Testis (tissue), 3 donors: ENCODE data around the gene ISLR2. TPM values are rescaled to one million over a fixed set of nuclear protein-coding genes. Genes with fewer than 3 reads are reported as not detected.
"Not testable (repeated sequence)": the region's sequence is repeated elsewhere in the genome, so short reads cannot be mapped to it uniquely, and the experiment has no call there.

Experiments used
- DNase-seq: peaks from one replicate; pipeline ENCODE4 v3.0.0-alpha.2; 2019
- H3K27ac ChIP-seq, 2 donors: fragments of 200-600 bp; sonication (generic); one replicate each; pipeline ENCODE4 v1.5.1; 2019
- H3K27me3 ChIP-seq: fragments of 200-600 bp; sonication (generic); one replicate; pipeline ENCODE4 v1.5.1; 2019
- H3K36me3 ChIP-seq: fragments of 200-600 bp; sonication (generic); one replicate; pipeline ENCODE4 v1.5.1; 2017; ENCODE audit warnings: low read depth; ENCODE audit errors: missing control alignments
- H3K4me1 ChIP-seq: fragments of 200-600 bp; sonication (generic); one replicate; pipeline ENCODE4 v1.5.1; 2019
- H3K4me3 ChIP-seq, 2 donors: fragments of 200-600 bp; sonication (generic); one replicate each; pipeline ENCODE4 v1.5.1; 2017 to 2019
- H3K9me3 ChIP-seq: fragments of 200-600 bp; sonication (generic); one replicate; pipeline ENCODE4 v1.5.1; 2017
- POLR2A ChIP-seq: fragments of 450-650 bp; IDR thresholded peaks from one replicate; pipeline ENCODE4 v1.6.1; 2017; ENCODE audit warnings: antibody characterized with exemption, mild to moderate bottlenecking, moderate library complexity
- WGBS, 2 donors: methylation state at CpG; one replicate each; pipeline ENCODE4 v1.1.5; 2018; 5-methylcytosine and 5-hydroxymethylcytosine counted together
- intact Hi-C: fragments of 100-400 bp; cut with DNase I; formaldehyde crosslinking; loops from one replicate; pipeline ENCODE4 v1.15.1; 2023; ENCODE audit warnings: low total_unique reads
- polyA plus RNA-seq: library from polyadenylated mRNA; stranded (reverse); fragments of 350-450 nt; fragmentation: Illumina TruSeq; extraction: RNeasy Lipid Tissue Mini Kit (QIAGEN cat#74804); gene quantifications from one replicate; pipeline ENCODE4 v1.2.3, GENCODE V29; 2014; ENCODE audit warnings: low read depth, low replicate concordance; ENCODE audit not compliant: insufficient read depth
- total RNA-seq, 2 donors: library from RNA; depleted of rRNA; stranded (reverse); fragments of >200 nt; gene quantifications; one replicate each; pipeline ENCODE4 v1.2.3, GENCODE V29; 2016
- TF ChIP-seq, protein P1 (sequence below), 3 experiments: fragments of 450-650 bp in 2 of 3; fragments of 200-600 bp in 1 of 3; sonication (generic) in 1 of 3; IDR thresholded peaks; one replicate each; pipeline ENCODE4 v1.5.1; 2016 to 2019; ENCODE audit warnings: antibody characterized with exemption in 3 of 3, mild to moderate bottlenecking in 2 of 3, moderate library complexity in 1 of 3

Gene ISLR2
- total and polyA plus RNA-seq, 3 donors from 2014 or later, result 12.8 to 26.1 (median 17.7) TPM

DNA sequence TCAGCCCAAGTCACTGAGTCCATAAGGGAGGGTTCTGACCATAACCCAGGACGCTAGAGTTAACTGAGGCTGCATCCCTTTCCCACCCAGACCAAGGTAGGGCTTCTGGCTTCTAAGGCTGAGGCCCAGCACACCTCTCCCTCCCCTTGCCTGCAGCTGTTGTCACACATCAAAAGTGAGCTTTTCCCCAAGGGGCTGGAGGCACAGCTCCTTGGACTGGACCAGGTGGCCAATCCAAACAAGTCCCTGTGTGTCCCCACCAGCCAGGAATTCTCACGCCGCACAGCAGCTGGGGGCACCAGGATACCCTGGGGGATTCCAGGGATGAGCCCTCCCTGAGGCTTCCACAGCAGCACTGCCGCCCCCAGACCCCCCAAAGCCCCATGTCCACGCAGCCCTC lies 22.3 kb upstream of the ISLR2 start:
- H3K27ac ChIP-seq, result no peak overlapping the region
- H3K27me3 ChIP-seq, result no peaks in the 10 kb centered on the region
- intact Hi-C loops, result no loop called here
- no peaks in the 10 kb centered on the region for H3K4me1 ChIP-seq
- no peaks in the 10 kb centered on the region for H3K9me3 ChIP-seq
- 80 to 86% methylated on average over 1 to 5 of the region's 5 CpGs for WGBS, 2 donors
- no peaks in the 10 kb centered on the region for H3K36me3 ChIP-seq
- TF ChIP-seq, protein P1, sequence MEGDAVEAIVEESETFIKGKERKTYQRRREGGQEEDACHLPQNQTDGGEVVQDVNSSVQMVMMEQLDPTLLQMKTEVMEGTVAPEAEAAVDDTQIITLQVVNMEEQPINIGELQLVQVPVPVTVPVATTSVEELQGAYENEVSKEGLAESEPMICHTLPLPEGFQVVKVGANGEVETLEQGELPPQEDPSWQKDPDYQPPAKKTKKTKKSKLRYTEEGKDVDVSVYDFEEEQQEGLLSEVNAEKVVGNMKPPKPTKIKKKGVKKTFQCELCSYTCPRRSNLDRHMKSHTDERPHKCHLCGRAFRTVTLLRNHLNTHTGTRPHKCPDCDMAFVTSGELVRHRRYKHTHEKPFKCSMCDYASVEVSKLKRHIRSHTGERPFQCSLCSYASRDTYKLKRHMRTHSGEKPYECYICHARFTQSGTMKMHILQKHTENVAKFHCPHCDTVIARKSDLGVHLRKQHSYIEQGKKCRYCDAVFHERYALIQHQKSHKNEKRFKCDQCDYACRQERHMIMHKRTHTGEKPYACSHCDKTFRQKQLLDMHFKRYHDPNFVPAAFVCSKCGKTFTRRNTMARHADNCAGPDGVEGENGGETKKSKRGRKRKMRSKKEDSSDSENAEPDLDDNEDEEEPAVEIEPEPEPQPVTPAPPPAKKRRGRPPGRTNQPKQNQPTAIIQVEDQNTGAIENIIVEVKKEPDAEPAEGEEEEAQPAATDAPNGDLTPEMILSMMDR (IDR thresholded peaks at IDR 0.05), result no peak
- TF ChIP-seq POLR2A, result no peak
- no peak overlapping the region for H3K4me3 ChIP-seq
- no peak for DNase-seq

GRCh38 chr15:74108611-74109010 lies 21.8 kb upstream of the ISLR2 start:
- H3K36me3 ChIP-seq, H3K4me1 ChIP-seq, H3K27me3 ChIP-seq, DNase-seq, H3K27ac ChIP-seq, H3K4me3 ChIP-seq, intact Hi-C loops, H3K9me3 ChIP-seq: not testable (repeated sequence)
- WGBS, 2 donors, result 94% methylated on average over 6 of the region's 6 CpGs

GRCh38 chr15:74109713-74110112 lies 20.7 kb upstream of the ISLR2 start:
- intact Hi-C loops, result no loop called here
- no peak overlapping the region for H3K27ac ChIP-seq
- no peaks in the 10 kb centered on the region for H3K27me3 ChIP-seq
- no peaks in the 10 kb centered on the region for H3K4me1 ChIP-seq
- 86 to 87% methylated on average over 7 of the region's 7 CpGs for WGBS, 2 donors
- no peaks in the 10 kb centered on the region for H3K36me3 ChIP-seq
- TF ChIP-seq POLR2A, result no peak
- TF ChIP-seq, protein P1 (IDR thresholded peaks at IDR 0.05), result no peak
- DNase-seq, result no peak
- no peaks in the 10 kb centered on the region for H3K9me3 ChIP-seq
- no peak overlapping the region for H3K4me3 ChIP-seq

- Histone ChIP-seq H3K4me3 (no peak overlapping the region), H3K9me3 (no peaks in the 10 kb centered on the region), H3K4me1 (no peaks in the 10 kb centered on the region), H3K36me3 (no peaks in the 10 kb centered on the region), H3K27ac (no peak overlapping the region), H3K27me3 (no peaks in the 10 kb centered on the region)
- 62 to 86% methylated on average over 6 of the region's 6 CpGs for WGBS, 2 donors
- TF ChIP-seq, protein P1 (IDR thresholded peaks at IDR 0.05), result no peak
- TF ChIP-seq POLR2A, result no peak
- intact Hi-C loops, result no loop called here
- no peak for DNase-seq
These were observed 10.0 kb upstream of the ISLR2 start for GRCh38 chr15:74120426-74120825.

- H3K27me3 ChIP-seq, result no peaks in the 10 kb centered on the region
- WGBS, 2 donors, result 30 to 34% methylated on average over 2 to 4 of the region's 4 CpGs
- intact Hi-C loops, result no loop called here
These were observed 9.3 kb upstream of the ISLR2 start for GRCh38 chr15:74121039-74121438.

More at GRCh38 chr15:74121039-74121438, 9.3 kb upstream of the ISLR2 start:
- no peaks in the 10 kb centered on the region for H3K9me3 ChIP-seq
- no peak overlapping the region for H3K4me3 ChIP-seq
- DNase-seq, result no peak
- no peaks in the 10 kb centered on the region for H3K36me3 ChIP-seq
- no peaks in the 10 kb centered on the region for H3K4me1 ChIP-seq
- no peak overlapping the region for H3K27ac ChIP-seq
- TF ChIP-seq POLR2A, result no peak
- TF ChIP-seq, protein P1 (IDR thresholded peaks at IDR 0.05), result no peak
